H1 (cell line): ENCODE data around the gene OXA1L. TPM values are rescaled to one million over a fixed set of nuclear protein-coding genes. Genes with fewer than 3 reads are reported as not detected.

Experiments used
- CHD2 ChIP-seq: IDR thresholded peaks from 2 replicates; pipeline ENCODE4 v1.6.1; 2012; ENCODE audit warnings: low read length, improper control_type of control experiment
- HDAC2 ChIP-seq, 2 experiments: fragments of 300-600 bp in 1 of 2; sonication (generic) in 1 of 2; IDR thresholded peaks; 2 replicates each; pipeline ENCODE4 v1.6.1; 2011 to 2012; ENCODE audit warnings: low read depth in 2 of 2, low read length in 2 of 2, mild to moderate bottlenecking in 2 of 2, moderate library complexity in 2 of 2, borderline replicate concordance in 1 of 2, inconsistent platforms in 1 of 2
- USF2 ChIP-seq: IDR thresholded peaks from 2 replicates; pipeline ENCODE4 v1.6.1; 2011; ENCODE audit warnings: low read length, improper control_type of control experiment
- ZNF274 ChIP-seq: IDR thresholded peaks from 2 replicates; pipeline ENCODE4 v1.7.0; 2012; ENCODE audit warnings: low read length, borderline replicate concordance; ENCODE audit errors: extremely low read depth
- polyA plus RNA-seq, 7 experiments: library from polyadenylated mRNA; depleted of rRNA in 3 of 7; stranded (reverse) in 5 of 7; unstranded in 2 of 7; fragments of >200 nt in 5 of 7; fragments of 200-250 nt in 2 of 7; gene quantifications; 1 replicate in 5 of 7; 2 replicates in 1 of 7; 4 replicates in 1 of 7; pipeline versions ENCODE4 v1.2.1 to v1.2.3, GENCODE V29; 2011 to 2013; ENCODE audit warnings: missing spikeins in 2 of 7, mixed read lengths in 2 of 7
- total RNA-seq: library from RNA; stranded (reverse); fragmentation: NEBNext Ultra II Directional; extraction: Animal tissue kit (Norgen Biotek cat#: 25700); gene quantifications from 2 replicates; pipeline ENCODE4 v1.2.1, GENCODE V29; 2021

OXA1L gene
- total and polyA plus RNA-seq, 2 of the 8 experiments (the other 6 are each of a cell fraction or from before 2014, with no cell fraction given): 125 to 199 TPM

GRCh38 chr14:22739423-22739822 is 27.1 kb upstream of the OXA1L start (continued):
- no peak for TF ChIP-seq HDAC2 (IDR thresholded peaks at IDR 0.05; ENCODE audit: borderline replicate concordance in 1 of 2, low read depth in 2 of 2, low read length in 2 of 2)
- TF ChIP-seq ZNF274: no peak
- TF ChIP-seq USF2: no peak
- no peak for TF ChIP-seq CHD2
